Medulla oblongata (tissue), 1 donor: Measurements from ENCODE around the gene GMPPA.
A peak's percentile ranks its signal among the peaks of the same experiment; 100 is the strongest.

ENCODE experiments used
- DNase-seq: peaks from one replicate; pipeline ENCODE4 v3.0.0-alpha.2; 2015; ENCODE audit errors: extremely low spot score

Gene GMPPA

GRCh38 chr2:219539926-219540678, 41.4 kb downstream of the GMPPA start:
- DNase-seq = no peak

- DNase-seq = no peak
These were observed 42.3 kb downstream of the GMPPA start for GRCh38 chr2:219540784-219541504.

- DNase-seq = peak; percentile 62
These were observed 43.0 kb downstream of the GMPPA start for GRCh38 chr2:219541611-219542180.

- DNase-seq = no peak
These were observed 44.4 kb downstream of the GMPPA start for GRCh38 chr2:219542931-219543595.

GRCh38 chr2:219543596-219544358, 45.1 kb downstream of the GMPPA start, which contains the start of the genes CHPF and TMEM198:
Gene CHPF, minus strand, starts transcription at chr2:219543809. Its CDS starts 271 bp downstream, at chr2:219543538.
Gene TMEM198, plus strand, starts transcription at chr2:219544028. Its CDS starts 700 bp downstream, at chr2:219544728.
- DNase-seq = peak; percentile 99

GRCh38 chr2:219544567-219544966, 45.9 kb downstream of the GMPPA start:
- no peak for DNase-seq

- no peak for DNase-seq
These were observed 46.7 kb downstream of the GMPPA start for GRCh38 chr2:219545295-219545942.

GRCh38 chr2:219545943-219546352, 47.3 kb downstream of the GMPPA start:
- DNase-seq = no peak

GRCh38 chr2:219547621-219548020, 48.9 kb downstream of the GMPPA start:
- no peak for DNase-seq

- DNase-seq = no peak
These were observed 50.3 kb downstream of the GMPPA start for GRCh38 chr2:219548990-219549389.

- no peak for DNase-seq
These were observed 50.9 kb downstream of the GMPPA start for GRCh38 chr2:219549619-219550018.

- no peak for DNase-seq
These were observed 53.0 kb downstream of the GMPPA start for GRCh38 chr2:219551441-219552381.

- peak; percentile 86 for DNase-seq
These were observed 53.9 kb downstream of the GMPPA start for GRCh38 chr2:219552382-219553167.

- no peak for DNase-seq
These were observed 54.4 kb downstream of the GMPPA start for GRCh38 chr2:219553168-219553417.

GRCh38 chr2:219553463-219553963, 54.8 kb downstream of the GMPPA start:
- no peak for DNase-seq

- DNase-seq = no peak
These were observed 55.7 kb downstream of the GMPPA start for GRCh38 chr2:219554350-219554749.

GRCh38 chr2:219555956-219556355, 57.3 kb downstream of the GMPPA start:
- no peak for DNase-seq

- no peak for DNase-seq
These were observed 57.7 kb downstream of the GMPPA start for GRCh38 chr2:219556413-219556812.
